ENCODE results near the gene INPP5A. TPM values are rescaled to one million over a fixed set of nuclear protein-coding genes. Genes with fewer than 3 reads are reported as not detected.

INPP5A gene
- total RNA-seq, 1 donor from 2014 or later = 32.5 TPM

- DNase-seq = no peak
These were observed 208.4 kb downstream of the INPP5A start for GRCh38 chr10:132745971-132746370.

- DNase-seq = no peak
These were observed 208.8 kb downstream of the INPP5A start for GRCh38 chr10:132746386-132746785.

GRCh38 chr10:132746801-132747625 lies 209.4 kb downstream of the INPP5A start:
- no peak for DNase-seq

- DNase-seq = no peak
These were observed 210.5 kb downstream of the INPP5A start for GRCh38 chr10:132748135-132748534.

GRCh38 chr10:132748545-132749370 lies 211.2 kb downstream of the INPP5A start:
- DNase-seq = no peak

GRCh38 chr10:132749371-132749795 lies 211.8 kb downstream of the INPP5A start:
- no peak for DNase-seq

- DNase-seq = no peak
These were observed 213.3 kb downstream of the INPP5A start for GRCh38 chr10:132750936-132751335.

GRCh38 chr10:132752378-132752777 lies 214.8 kb downstream of the INPP5A start:
- DNase-seq = no peak

- DNase-seq = no peak
These were observed 215.4 kb downstream of the INPP5A start for GRCh38 chr10:132752961-132753360.

GRCh38 chr10:132753596-132753995 lies 216.0 kb downstream of the INPP5A start:
- no peak for DNase-seq

GRCh38 chr10:132754071-132754470 lies 216.5 kb downstream of the INPP5A start:
- DNase-seq = no peak

GRCh38 chr10:132755166-132755711 lies 217.7 kb downstream of the INPP5A start:
- no peak for DNase-seq

- DNase-seq = no peak
These were observed 219.0 kb downstream of the INPP5A start for GRCh38 chr10:132756591-132756990.

- no peak for DNase-seq
These were observed 219.6 kb downstream of the INPP5A start for GRCh38 chr10:132757171-132757570.

- DNase-seq = no peak
These were observed 221.3 kb downstream of the INPP5A start for GRCh38 chr10:132758865-132759264.

GRCh38 chr10:132761395-132762060 lies 223.9 kb downstream of the INPP5A start:
- no peak for DNase-seq

GRCh38 chr10:132762267-132762666 lies 224.7 kb downstream of the INPP5A start:
- DNase-seq = no peak

GRCh38 chr10:132763545-132763944 lies 226.0 kb downstream of the INPP5A start:
- no peak for DNase-seq

GRCh38 chr10:132764108-132764507 lies 226.5 kb downstream of the INPP5A start:
- DNase-seq = no peak

GRCh38 chr10:132765435-132765834 lies 227.8 kb downstream of the INPP5A start:
- DNase-seq = no peak

GRCh38 chr10:132766291-132766690 lies 228.7 kb downstream of the INPP5A start:
- no peak for DNase-seq

All from skin of body (tissue), 2 donors.